Upper lobe of right lung (tissue), 1 donor: ENCODE data around the gene TRMU. TPM values are rescaled to one million over a fixed set of nuclear protein-coding genes. Genes with fewer than 3 reads are reported as not detected.

Source experiments
- ATAC-seq: fragments of 200-7000 bp; cut with Tn5 transposase; one replicate; pipeline ENCODE4 v1.9.1; 2020; ENCODE audit warnings: mild to moderate bottlenecking, moderate library complexity
- DNase-seq: peaks from one replicate; pipeline ENCODE4 v3.0.0-alpha.2; 2020
- H3K27ac ChIP-seq: fragments of 200-600 bp; one replicate; pipeline ENCODE4 v1.8.0; 2022
- H3K27me3 ChIP-seq: fragments of 200-600 bp; one replicate; pipeline ENCODE4 v1.8.0; 2022; ENCODE audit warnings: mild to moderate bottlenecking
- H3K36me3 ChIP-seq: fragments of 200-600 bp; one replicate; pipeline ENCODE4 v1.8.0; 2022
- H3K4me1 ChIP-seq: fragments of 200-600 bp; one replicate; pipeline ENCODE4 v1.8.0; 2022
- H3K4me3 ChIP-seq: fragments of 200-600 bp; one replicate; pipeline ENCODE4 v1.8.0; 2022; ENCODE audit warnings: mild to moderate bottlenecking
- H3K9me3 ChIP-seq: fragments of 200-600 bp; one replicate; pipeline ENCODE4 v1.8.0; 2022
- CTCF ChIP-seq: fragments of 200-600 bp; IDR thresholded peaks from one replicate; pipeline ENCODE4 v1.8.0; 2022; ENCODE audit warnings: antibody characterized with exemption
- intact Hi-C: fragments of 100-400 bp; cut with DNase I; formaldehyde crosslinking; loops from one replicate; pipeline ENCODE4 v1.11.0; 2022
- total RNA-seq: library from RNA; stranded (reverse); fragmentation: NEBNext Ultra II Directional; extraction: Animal tissue kit (Norgen Biotek cat#: 25700); gene quantifications from one replicate; pipeline ENCODE4 v1.2.1, GENCODE V29; 2021
- donor health status: DM: no; HTN: yes; CAD: no; lungs with severe emphysema.

The TRMU gene
- total RNA-seq, 1 donor from 2014 or later, result 34.9 TPM

- peaks cover 23% of the 10 kb centered on the region for H3K4me1 ChIP-seq
- no peak for TF ChIP-seq CTCF
- no peaks in the 10 kb centered on the region for H3K27me3 ChIP-seq
- peaks cover 15% of the 10 kb centered on the region for H3K36me3 ChIP-seq
- peak overlapping the region; percentile 36 for H3K27ac ChIP-seq
- no peaks in the 10 kb centered on the region for H3K9me3 ChIP-seq
- no peak for ATAC-seq
- intact Hi-C loops, result no loop called here
- no peak for DNase-seq
- no peak overlapping the region for H3K4me3 ChIP-seq
Measured at GRCh38 chr22:46292732-46293131, 42.8 kb upstream of the TRMU start.

GRCh38 chr22:46293577-46294260 lies 41.8 kb upstream of the TRMU start:
- Histone ChIP-seq H3K36me3 (peaks cover 15% of the 10 kb centered on the region), H3K4me1 (peaks cover 15% of the 10 kb centered on the region), H3K9me3 (no peaks in the 10 kb centered on the region), H3K27me3 (no peaks in the 10 kb centered on the region), H3K27ac (no peak overlapping the region), H3K4me3 (no peak overlapping the region)
- no peak for ATAC-seq
- DNase-seq, result no peak
- no peak for TF ChIP-seq CTCF
- intact Hi-C loops, result no loop called here

- H3K27me3 ChIP-seq, result no peaks in the 10 kb centered on the region
Measured at GRCh38 chr22:46294784-46295183, 40.7 kb upstream of the TRMU start.

GRCh38 chr22:46295277-46295971 lies 40.1 kb upstream of the TRMU start:
- Histone ChIP-seq H3K9me3 (no peaks in the 10 kb centered on the region), H3K36me3 (peaks cover 15% of the 10 kb centered on the region), H3K27me3 (no peaks in the 10 kb centered on the region), H3K4me1 (peaks cover 15% of the 10 kb centered on the region), H3K27ac (peak overlapping the region; percentile 93), H3K4me3 (peak overlapping the region; percentile 74)
- intact Hi-C loops, result no loop called here
- TF ChIP-seq CTCF, result no peak
- DNase-seq (no peak), ATAC-seq (no peak)

More at GRCh38 chr22:46294784-46295183, 40.7 kb upstream of the TRMU start:
- TF ChIP-seq CTCF, result no peak
- ATAC-seq (no peak), DNase-seq (no peak)
- H3K9me3 ChIP-seq, result no peaks in the 10 kb centered on the region
- H3K4me1 ChIP-seq, result peaks cover 15% of the 10 kb centered on the region
- H3K4me3 ChIP-seq, result no peak overlapping the region
- no peak overlapping the region for H3K27ac ChIP-seq
- intact Hi-C loops, result no loop called here
- peaks cover 15% of the 10 kb centered on the region for H3K36me3 ChIP-seq

GRCh38 chr22:46296257-46297150 lies 39.0 kb upstream of the TRMU start, which contains the start of gene GTSE1:
Gene GTSE1 (plus strand): TSS chr22:46296870. CDS start chr22:46297401, 531 bp downstream.
- Histone ChIP-seq H3K27me3 (no peaks in the 10 kb centered on the region), H3K36me3 (peaks cover 15% of the 10 kb centered on the region), H3K9me3 (no peaks in the 10 kb centered on the region), H3K4me3 (peak within 1 kb of the TSS; percentile 74), H3K27ac (peak within 1 kb of the TSS; percentile 93), H3K4me1 (peaks cover 15% of the 10 kb centered on the region)
- TF ChIP-seq CTCF, result peak; percentile 23
- peak; percentile 98 for ATAC-seq
- intact Hi-C loops, result no loop called here
- peak; percentile 99 for DNase-seq
